Smooth muscle cell (in vitro differentiated cells): ENCODE results near the gene RBM8A. TPM values are rescaled to one million over a fixed set of nuclear protein-coding genes. Genes with fewer than 3 reads are reported as not detected.

Experiments
- DNase-seq: peaks from one replicate; lab custom pipeline; 2025; ENCODE audit not compliant: unreplicated experiment; lab: John Stamatoyannopoulos, UW
- H2AFZ ChIP-seq: fragments of 200-600 bp; sonication (generic); 2 replicates; pipeline ENCODE4 v1.6.0; 2016; ENCODE audit warnings: antibody characterized with exemption, low read depth, mild to moderate bottlenecking
- H3F3A ChIP-seq: fragments of 200-600 bp; sonication (generic); 2 replicates; pipeline ENCODE4 v1.6.0; 2017; ENCODE audit warnings: antibody characterized with exemption, low read depth
- H3K27ac ChIP-seq: fragments of 200-600 bp; sonication (generic); 2 replicates; pipeline ENCODE4 v1.5.1; 2016; ENCODE audit warnings: low read depth, mild to moderate bottlenecking
- H3K27me3 ChIP-seq: fragments of 200-600 bp; sonication (generic); 2 replicates; pipeline ENCODE4 v1.6.1; 2016; ENCODE audit warnings: low read depth, mild to moderate bottlenecking
- H3K36me3 ChIP-seq: fragments of 200-600 bp; sonication (generic); 2 replicates; pipeline ENCODE4 v1.5.1; 2016; ENCODE audit warnings: low read depth
- H3K4me1 ChIP-seq: fragments of 200-600 bp; sonication (generic); 2 replicates; pipeline ENCODE4 v1.5.1; 2016; ENCODE audit warnings: low read depth
- H3K4me2 ChIP-seq: fragments of 200-600 bp; sonication (generic); 2 replicates; pipeline ENCODE4 v1.6.0; 2016; ENCODE audit warnings: mild to moderate bottlenecking
- H3K4me3 ChIP-seq: fragments of 200-600 bp; sonication (generic); 2 replicates; pipeline ENCODE4 v1.5.1; 2016; ENCODE audit warnings: mild to moderate bottlenecking
- H3K79me2 ChIP-seq: fragments of 200-600 bp; sonication (generic); 2 replicates; pipeline ENCODE4 v1.6.0; 2016; ENCODE audit warnings: low read depth, mild to moderate bottlenecking
- H3K9ac ChIP-seq: fragments of 200-600 bp; sonication (generic); 2 replicates; pipeline ENCODE4 v1.6.0; 2016; ENCODE audit warnings: low read depth
- H3K9me3 ChIP-seq: fragments of 200-600 bp; sonication (generic); replicated peaks from 2 replicates; pipeline ENCODE4 v1.5.1; 2016; ENCODE audit warnings: low read depth
- H4K20me1 ChIP-seq: fragments of 200-600 bp; sonication (generic); 2 replicates; pipeline ENCODE4 v1.6.0; 2016; ENCODE audit warnings: low read depth
- WGBS: methylation state at CpG from one replicate; pipeline ENCODE4 v1.1.7; 2016; ENCODE audit warnings: low lambda C conversion rate; 5-methylcytosine and 5-hydroxymethylcytosine counted together
- polyA plus RNA-seq: library from polyadenylated mRNA; unstranded; fragments of >200 nt; fragmentation: Nextera tagmentation; extraction: Ambion mirVana; gene quantifications from 2 replicates; pipeline ENCODE4 v1.2.1, GENCODE V29; 2016
- total RNA-seq: library from RNA; depleted of rRNA; stranded (reverse); fragments of >200 nt; gene quantifications from 2 replicates; pipeline ENCODE4 v1.2.3, GENCODE V29; 2014
- TF ChIP-seq, protein P1 (sequence below): fragments of 200-600 bp; sonication (generic); IDR thresholded peaks from 2 replicates; pipeline ENCODE4 v1.5.1; 2017; ENCODE audit warnings: borderline replicate concordance, mild to moderate bottlenecking, antibody characterized with exemption; ENCODE audit not compliant: insufficient read depth, poor library complexity, severe bottlenecking

The RBM8A gene
- total and polyA plus RNA-seq, 2 experiments from 2014 or later = 143 to 195 TPM

DNA sequence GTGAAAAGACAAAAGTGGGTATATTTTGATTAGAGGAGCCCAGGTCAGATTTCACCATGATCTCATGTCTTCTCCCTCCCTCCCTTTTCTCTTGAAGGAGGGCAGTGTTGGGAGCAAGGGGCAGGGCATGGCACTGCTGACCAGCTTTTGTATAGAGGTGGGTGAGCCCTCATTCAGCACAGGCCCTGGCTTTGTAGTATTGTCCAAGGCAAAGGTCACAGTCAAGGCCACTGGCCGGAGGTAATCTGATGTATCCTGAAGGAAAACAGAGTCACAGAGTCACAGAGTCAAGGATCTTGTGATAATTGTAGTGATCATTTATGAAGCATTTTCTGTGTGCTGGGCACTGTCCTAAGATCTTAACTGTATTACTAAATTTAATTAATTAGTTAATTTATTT, 29.3 kb downstream of the RBM8A start:
- no peak overlapping the region for H2AFZ ChIP-seq
- H3K4me2 ChIP-seq = no peak overlapping the region
- H3K4me1 ChIP-seq = no peaks in the 10 kb centered on the region
- no peak overlapping the region for H3K9ac ChIP-seq
- DNase-seq = no peak
- no peaks in the 10 kb centered on the region for H3K79me2 ChIP-seq
- TF ChIP-seq, protein P1, sequence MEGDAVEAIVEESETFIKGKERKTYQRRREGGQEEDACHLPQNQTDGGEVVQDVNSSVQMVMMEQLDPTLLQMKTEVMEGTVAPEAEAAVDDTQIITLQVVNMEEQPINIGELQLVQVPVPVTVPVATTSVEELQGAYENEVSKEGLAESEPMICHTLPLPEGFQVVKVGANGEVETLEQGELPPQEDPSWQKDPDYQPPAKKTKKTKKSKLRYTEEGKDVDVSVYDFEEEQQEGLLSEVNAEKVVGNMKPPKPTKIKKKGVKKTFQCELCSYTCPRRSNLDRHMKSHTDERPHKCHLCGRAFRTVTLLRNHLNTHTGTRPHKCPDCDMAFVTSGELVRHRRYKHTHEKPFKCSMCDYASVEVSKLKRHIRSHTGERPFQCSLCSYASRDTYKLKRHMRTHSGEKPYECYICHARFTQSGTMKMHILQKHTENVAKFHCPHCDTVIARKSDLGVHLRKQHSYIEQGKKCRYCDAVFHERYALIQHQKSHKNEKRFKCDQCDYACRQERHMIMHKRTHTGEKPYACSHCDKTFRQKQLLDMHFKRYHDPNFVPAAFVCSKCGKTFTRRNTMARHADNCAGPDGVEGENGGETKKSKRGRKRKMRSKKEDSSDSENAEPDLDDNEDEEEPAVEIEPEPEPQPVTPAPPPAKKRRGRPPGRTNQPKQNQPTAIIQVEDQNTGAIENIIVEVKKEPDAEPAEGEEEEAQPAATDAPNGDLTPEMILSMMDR = no peak
- no peaks in the 10 kb centered on the region for H4K20me1 ChIP-seq
- WGBS = 96% methylated on average over 1 of the region's 1 CpG
- no peak overlapping the region for H3K27ac ChIP-seq
- H3K4me3 ChIP-seq = no peak overlapping the region
- no peaks in the 10 kb centered on the region for H3F3A ChIP-seq
- no peaks in the 10 kb centered on the region for H3K36me3 ChIP-seq
- H3K27me3 ChIP-seq = no peaks in the 10 kb centered on the region
- H3K9me3 ChIP-seq = no peaks in the 10 kb centered on the region

DNA sequence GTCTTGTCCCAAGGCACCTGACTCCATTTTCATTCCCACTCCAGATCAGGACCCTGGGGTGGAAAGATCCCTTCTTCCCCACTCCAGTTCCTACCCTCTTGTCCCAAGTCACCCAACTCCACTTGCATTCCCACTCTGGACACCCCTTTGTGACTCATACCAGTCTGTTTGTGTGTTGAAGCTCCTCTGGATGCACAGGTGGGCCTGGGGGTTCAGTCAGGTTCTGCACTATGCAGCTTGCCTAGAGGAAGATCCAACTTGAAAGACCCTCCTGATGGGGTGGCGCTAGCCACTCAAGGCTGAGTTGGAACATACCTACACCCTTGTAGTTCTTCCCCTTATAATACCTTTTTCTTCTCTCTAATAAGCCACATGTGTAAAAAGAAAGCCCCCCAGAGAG, 31.8 kb downstream of the RBM8A start:
- no peak for DNase-seq
- no peaks in the 10 kb centered on the region for H3K9me3 ChIP-seq
- no peaks in the 10 kb centered on the region for H3K79me2 ChIP-seq
- H4K20me1 ChIP-seq = no peaks in the 10 kb centered on the region
- H3K4me2 ChIP-seq = no peak overlapping the region
- TF ChIP-seq, protein P1 = no peak
- H2AFZ ChIP-seq = no peak overlapping the region
- H3K27me3 ChIP-seq = no peaks in the 10 kb centered on the region
- H3K27ac ChIP-seq = no peak overlapping the region
- no peak overlapping the region for H3K4me3 ChIP-seq
- no peak overlapping the region for H3K9ac ChIP-seq
- WGBS = 93% methylated on average over 1 of the region's 1 CpG
- H3F3A ChIP-seq = peaks cover 3% of the 10 kb centered on the region
- H3K4me1 ChIP-seq = peaks cover 10% of the 10 kb centered on the region
- H3K36me3 ChIP-seq = no peaks in the 10 kb centered on the region

DNA sequence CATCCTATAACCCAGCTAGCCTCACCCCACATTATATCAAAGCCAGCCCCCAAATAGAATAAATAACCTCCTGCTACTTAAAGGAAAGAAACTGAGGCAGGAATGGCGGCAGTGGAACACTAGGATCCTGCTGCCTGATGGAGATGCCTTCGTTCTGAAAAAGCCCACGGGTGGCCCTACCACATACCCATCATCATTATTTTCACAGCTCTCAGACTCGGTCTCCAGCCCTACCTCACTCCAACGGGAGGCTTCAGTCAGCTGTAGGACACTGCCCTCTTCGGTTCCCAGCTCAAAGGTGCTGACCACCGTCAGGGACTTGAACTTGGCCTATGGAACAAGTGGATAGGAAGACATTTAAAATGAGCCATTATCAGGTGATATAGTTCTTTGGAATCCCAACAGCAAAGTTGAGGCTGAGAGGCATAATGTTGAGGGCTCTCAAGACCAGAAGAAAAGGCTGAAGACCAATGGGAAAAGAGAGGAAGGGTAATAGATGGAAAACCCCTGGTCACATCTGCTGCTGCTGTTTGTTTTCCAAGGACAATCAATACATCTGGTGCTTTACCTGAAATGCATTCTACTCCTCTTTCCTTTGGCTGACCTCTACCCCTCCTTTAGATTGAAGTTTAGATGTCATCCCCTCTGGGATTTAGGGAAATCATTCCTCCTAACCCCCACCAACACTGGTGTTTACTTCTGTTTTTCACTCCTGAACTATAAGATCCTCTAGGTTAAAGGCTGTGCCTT, 33.8 kb downstream of the RBM8A start:
- Histone ChIP-seq H4K20me1 (no peaks in the 10 kb centered on the region), H3K4me2 (no peak overlapping the region), H3K79me2 (no peaks in the 10 kb centered on the region), H3K9ac (no peak overlapping the region), H3K36me3 (no peaks in the 10 kb centered on the region), H3K27me3 (no peaks in the 10 kb centered on the region), H3K9me3 (no peaks in the 10 kb centered on the region), H3K27ac (no peak overlapping the region), H3F3A (peaks cover 3% of the 10 kb centered on the region), H3K4me1 (peaks cover 10% of the 10 kb centered on the region), H3K4me3 (no peak overlapping the region), H2AFZ (no peak overlapping the region)
- 93% methylated on average over 7 of the region's 7 CpGs for WGBS
- no peak for DNase-seq
- TF ChIP-seq, protein P1 = no peak
